NCI-H1417 (cell line): ENCODE data around the gene RCSD1.

Experiments
- DNase-seq, 3 experiments: peaks; one replicate each; lab custom pipeline; 2025; lab: John Stamatoyannopoulos, UW

RCSD1 gene

DNA sequence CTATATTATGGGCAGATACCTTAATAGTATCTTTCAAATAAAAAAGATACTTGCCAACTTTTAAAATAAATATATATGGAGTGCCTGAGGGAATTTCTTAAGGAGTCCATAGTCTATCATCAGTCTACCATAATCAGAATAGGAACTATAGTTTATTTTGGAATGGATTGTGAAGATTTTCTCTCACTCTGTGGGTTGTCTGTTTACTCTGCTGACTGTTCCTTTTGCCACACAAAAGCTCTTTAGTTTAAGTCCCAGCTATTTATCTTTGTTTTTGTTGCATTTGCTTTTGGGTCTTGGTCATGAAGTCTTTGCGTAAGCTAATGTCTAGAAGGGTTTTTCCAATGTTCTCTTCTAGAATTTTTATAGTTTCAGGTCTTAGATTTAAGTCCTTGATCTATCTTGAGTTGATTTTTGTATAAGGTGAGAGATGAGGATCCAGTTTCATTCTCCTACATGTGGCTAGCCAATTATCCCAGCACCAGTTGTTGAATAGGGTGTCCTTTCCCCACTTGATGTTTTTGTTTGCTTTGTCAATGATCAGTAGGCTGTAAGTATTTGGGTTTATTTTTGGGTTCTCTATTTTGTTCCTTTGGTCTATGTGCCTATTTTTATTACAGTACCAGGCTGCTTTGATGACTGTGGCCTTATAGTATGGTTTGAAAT, 112.5 kb downstream of the RCSD1 start:
- DNase-seq: peak in 1 of 3 experiments; percentile 54

DNA sequence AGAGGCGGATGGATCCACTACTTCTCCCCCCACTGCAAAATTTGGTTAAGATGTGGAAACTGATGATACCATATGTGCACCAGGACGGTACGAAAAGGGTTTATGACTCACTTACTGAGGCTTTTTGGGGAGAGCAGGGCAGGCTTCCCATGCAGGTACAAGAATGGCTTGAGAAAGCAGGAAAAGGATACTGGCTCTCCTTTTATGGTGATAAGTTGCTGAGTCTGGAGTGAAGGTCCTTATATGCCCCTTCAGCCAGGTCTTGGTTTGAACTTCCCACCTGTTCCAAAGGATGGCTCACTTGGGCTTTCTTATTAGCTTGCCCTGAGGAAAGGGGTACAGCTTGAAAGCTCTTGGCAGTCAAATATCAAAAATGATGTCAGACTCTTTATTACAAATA, 114.9 kb downstream of the RCSD1 start:
- DNase-seq: no peak

DNA sequence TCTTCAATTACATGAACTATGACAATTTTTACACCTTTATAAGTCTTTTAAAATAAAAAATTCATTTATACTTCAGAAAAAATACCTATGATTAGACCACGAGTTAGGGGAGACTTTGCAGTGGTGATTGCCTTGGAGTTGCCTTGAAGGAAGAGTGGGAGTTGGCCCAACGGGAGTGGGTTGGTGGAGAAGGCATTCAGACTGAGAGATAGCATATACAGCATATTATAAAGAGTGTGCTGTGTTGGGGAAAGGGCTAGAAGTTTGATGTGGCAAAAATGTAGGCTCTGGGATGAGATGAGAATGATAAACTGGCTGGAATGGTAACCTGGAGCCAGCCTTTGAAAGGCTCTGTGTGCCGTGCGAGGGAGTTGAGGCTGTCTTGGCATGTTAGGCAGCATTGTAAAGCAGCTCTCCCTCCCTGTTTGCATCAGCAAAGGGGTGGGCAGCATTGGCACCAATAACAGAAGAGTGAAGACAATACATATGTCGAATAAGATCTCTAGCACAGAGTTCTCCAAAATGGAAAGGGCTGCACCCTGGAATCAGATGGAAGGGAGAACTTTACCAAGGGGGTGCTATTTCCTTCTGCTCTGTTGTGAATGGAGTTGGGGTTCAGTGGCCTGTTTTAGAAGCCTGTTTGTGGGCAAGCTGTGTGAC, 116.1 kb downstream of the RCSD1 start:
- no peak for DNase-seq

DNA sequence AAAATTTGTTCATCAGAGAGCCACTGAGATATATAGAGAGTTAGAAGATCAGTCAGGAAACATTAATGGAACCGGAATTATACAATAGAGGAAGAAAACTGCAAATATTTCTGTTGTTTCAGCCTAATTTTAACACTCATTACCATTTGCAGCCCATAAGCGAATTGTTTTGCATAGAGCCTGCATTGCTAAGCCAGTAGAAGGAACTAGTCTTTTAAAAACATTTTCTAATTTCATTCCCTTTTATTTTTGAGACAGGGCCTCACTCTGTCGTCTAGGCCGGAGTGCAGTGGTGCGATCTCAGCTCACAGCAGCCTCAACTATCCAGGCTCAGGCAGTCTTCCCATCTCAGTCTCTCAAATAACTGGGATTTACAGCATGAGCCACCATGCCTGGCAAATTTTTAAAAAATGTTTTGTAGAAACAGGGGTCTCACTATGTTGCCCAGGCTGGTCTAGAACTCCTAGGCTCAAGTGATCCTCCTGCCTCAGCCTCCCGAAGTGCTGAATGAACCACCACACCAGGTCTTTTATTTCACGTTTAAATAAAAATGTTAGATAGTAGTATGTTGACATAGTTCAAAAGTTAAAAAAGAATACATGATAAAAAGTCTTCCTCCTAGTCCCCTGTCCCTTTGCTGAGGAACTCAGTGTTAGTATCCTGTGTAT, 117.1 kb downstream of the RCSD1 start:
- DNase-seq: no peak

DNA sequence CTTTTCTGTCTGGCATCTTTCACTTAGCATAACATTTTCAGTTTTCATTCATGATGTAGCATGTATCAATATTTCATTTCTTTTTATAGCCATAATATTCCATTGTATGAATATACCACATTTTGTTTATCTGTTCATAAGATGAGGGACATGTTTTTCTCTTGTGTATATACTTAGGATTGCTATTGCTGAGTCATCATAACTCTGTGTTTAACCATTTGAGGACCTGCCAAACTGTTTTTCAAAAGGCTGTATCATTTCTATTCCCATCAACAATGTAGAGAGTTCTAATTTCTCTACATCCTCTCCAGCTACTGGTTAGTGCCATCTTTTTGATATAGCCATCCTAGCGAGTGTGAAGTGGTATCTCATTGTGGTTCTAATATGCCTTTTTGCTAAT, 118.0 kb downstream of the RCSD1 start:
- no peak for DNase-seq

DNA sequence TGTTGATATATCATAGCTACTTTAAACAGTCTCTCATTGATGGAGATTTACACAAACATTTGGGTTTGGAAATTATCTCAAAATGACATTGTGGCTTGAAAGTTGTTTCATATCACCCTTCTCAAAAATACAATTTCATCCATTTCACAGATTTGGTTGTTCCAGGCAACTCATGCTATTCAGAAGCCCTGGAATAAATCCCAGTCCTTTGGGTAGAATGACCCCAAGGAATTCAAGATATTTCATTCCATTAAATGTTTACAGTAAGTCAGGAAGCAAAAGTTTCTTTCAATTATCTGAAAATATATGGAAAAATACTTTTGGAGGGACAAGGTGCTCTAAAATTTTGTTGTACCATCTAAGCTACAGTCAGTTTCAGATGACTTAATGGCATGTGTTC, 118.9 kb downstream of the RCSD1 start:
- DNase-seq: no peak

DNA sequence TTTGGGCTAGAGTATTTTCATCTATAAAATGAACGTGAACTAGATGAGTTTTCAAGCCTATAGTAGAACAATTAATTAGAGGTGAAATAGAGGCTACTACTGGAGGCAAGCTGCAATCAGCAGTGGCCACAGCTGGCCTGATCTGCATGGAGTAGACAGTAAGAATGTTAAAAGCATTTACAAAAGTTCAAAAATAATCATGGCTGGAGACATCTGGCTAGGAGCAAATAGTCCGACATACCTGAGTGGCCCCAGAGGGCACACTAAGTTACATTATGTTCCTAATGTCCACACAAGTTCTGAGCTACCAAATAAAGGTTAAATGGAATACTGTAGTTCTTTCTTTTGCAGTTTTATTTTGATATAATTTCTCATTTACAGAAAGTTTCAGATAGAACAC, 119.7 kb downstream of the RCSD1 start:
- no peak for DNase-seq

DNA sequence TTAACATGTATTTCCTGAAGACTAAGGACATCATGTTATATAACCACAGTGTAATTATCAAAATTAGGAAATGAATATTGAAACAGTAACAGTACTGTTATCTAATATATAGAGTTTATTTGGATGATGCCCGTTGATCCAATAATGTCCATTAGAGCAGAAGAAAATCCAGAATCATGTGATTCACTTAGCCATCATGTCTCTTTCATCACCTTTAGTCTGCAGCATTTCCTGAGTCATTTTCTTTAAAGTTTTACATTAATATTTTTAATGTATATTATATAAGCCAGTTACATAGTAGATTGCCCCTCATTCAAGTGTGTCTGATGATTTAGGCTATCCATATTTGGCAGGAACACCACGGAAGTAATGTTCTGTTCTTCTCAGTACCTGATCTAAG, 120.6 kb downstream of the RCSD1 start:
- DNase-seq: no peak

DNA sequence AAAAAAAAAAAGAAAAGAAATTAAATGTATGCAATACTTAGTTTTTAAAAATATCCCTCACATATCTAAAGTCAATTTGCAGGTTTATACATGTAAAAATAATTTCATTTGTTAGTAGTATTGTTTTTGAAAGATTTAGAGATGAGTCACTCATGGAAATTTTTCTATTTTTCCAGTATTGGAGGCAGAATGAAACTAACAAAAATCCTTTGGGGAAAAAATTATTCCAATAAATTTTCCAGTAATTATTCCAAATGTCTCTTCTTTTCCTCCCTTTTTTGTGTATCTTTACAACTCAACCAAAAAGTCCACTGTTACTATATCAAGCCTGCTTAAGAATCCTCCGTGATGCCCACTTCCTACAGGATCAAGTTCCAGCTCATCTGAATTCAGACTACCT, 121.6 kb downstream of the RCSD1 start:
- DNase-seq: no peak

DNA sequence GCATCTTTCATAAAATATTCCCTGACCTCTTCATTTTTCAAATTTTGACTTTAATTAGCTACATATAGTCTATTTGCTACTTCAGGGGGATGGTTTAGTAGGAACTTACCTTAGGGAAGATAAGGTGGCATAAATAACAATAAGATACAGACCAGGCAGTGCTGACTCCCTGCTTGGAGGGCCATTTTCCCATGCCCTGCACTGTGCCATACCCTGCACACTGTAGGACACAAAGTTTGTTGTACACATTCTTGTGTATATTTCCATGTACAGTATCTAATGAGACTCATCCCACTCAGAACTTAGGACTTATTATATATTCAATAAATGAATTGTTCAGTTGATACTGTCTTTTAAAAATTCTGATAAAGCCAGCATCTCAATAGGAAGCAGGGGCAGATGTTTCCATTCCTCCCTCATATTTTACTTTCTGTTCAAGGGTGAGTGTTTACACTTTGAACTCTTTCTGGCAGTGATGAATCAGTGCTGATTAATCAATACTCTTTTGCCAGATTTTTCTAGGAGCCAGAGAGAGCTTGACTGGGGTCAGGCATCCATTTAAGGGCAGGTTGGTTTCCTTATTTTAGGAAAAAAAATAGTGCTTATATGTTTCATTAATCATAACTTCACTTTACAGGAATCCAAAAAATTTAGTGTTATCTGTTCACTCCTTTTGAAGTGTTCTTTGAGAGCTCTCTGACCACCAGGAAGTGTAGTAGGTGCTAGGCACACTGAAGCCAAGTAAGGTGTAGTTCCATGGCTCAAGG, 122.4 kb downstream of the RCSD1 start:
- DNase-seq: no peak

DNA sequence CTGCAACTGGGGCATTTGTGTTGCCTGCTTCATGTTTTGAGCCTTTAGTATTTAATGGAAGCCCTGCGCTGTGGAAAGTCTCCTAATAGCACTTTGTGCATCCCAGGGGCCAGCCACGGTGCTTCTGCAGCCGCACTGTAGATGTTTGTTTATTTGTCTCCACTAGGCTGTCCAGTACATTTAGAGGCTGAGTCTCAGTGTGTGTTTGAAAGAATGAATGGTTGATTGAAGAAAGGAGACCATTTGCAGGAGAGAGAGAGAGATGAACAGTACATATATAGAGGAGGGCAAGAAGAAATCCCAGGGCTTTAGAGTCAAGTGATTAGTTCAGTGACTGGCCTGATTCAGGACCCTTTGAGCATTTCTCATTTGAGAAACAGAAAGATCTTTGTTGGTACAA, 125.6 kb downstream of the RCSD1 start:
- DNase-seq: no peak
